Erythroblast (primary cell): Measurements from ENCODE around the gene APOE.

Experiments
- GATA1 ChIP-seq: IDR thresholded peaks from 2 replicates; pipeline ENCODE4 v1.6.1; 2011; ENCODE audit warnings: low read depth, mild to moderate bottlenecking, control low read depth, low read length, moderate library complexity
- POLR2A ChIP-seq: IDR thresholded peaks from 2 replicates; pipeline ENCODE4 v1.6.1; 2011; ENCODE audit warnings: mild to moderate bottlenecking, low read length

DNA sequence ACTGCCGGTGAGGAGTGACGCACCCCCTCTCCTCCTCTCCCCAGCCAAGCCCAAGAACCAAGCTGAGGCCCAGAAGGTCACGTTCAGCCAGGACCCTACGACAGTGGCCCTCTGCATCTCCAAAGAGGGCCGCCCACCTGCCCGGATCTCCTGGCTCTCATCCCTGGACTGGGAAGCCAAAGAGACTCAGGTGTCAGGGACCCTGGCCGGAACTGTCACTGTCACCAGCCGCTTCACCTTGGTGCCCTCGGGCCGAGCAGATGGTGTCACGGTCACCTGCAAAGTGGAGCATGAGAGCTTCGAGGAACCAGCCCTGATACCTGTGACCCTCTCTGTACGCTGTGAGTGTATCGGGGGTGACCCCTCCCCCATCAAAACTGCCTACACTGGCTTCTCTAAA is 33.8 kb upstream of the APOE start:
- TF ChIP-seq POLR2A (no peak), GATA1 (no peak)
